CD1c-positive myeloid dendritic cell (primary cell): ENCODE measurements around the gene FICD.

Experiments used
- DNase-seq: peaks from one replicate; pipeline ENCODE4 v3.0.0-alpha.2; 2016; ENCODE audit errors: extremely low spot score

Gene FICD

DNA sequence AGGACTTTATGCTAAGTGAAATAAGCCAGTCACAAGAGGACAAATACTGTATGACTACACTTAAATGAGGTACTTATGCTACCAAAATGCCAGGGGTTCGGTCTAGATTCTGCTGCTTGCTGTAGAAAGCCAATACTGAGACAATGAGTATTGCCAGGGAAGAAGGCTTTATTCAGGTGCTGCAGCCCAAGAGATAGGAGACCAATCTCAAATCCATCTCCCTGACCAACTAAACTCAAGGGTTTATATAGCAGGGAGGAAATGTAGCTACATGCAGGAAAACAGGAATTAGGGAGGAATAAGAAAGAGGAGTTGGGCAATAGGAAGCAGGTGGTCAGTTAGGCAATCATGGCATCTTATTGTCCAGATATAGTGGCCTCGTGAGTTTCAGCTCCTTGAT lies 12.2 kb upstream of the FICD start:
- no peak for DNase-seq

DNA sequence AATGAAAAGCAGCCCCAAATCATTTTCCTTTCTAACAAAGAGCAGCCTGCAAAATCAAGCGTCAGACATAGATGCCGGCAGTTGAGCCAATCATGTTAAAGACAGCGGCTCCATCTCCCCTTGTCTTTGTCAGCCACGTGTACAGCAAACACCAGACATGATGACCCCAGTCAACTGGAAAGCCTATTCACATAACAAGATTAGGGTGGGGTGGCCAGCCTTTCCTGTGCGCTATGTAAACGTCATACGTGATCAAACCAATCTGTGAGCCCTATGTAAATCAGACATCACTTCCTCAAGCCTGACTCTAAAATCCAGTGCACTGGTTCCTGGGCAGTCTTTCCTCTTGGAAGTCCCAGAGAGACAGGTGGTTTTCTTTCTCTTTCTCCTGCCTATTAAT lies 9.9 kb upstream of the FICD start:
- no peak for DNase-seq

DNA sequence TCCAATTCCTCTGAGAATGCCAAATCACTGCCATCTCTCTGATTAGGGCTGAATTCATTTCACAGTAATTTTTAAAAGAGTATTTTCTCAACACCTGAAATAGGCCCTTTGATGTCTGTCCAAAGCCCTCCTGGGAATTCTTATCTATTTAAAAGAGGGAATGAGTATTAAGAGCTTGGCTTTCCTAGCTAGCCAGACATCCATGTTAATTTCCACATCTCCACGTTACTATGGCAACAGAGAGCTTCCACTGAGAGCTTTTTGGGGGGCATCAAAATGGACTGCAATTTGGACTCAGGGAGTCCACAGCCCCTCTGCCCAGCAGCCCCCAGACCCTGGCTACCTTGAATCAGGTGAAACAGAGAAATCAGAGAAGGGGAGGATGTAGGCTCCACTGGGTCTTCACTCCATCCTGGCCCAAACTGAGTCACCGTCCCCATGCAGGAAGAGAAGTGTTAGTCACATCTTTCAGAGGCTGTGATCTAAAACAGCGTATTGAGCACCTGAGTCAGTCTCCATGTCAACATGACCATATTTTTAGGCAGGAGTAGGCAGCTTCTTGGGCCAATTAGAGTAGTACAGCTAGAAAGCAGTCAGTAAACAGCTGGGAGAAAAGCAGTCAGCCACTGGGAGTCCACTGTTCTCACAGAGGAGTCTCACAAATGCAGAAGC lies 7.0 kb upstream of the FICD start:
- DNase-seq = no peak

DNA sequence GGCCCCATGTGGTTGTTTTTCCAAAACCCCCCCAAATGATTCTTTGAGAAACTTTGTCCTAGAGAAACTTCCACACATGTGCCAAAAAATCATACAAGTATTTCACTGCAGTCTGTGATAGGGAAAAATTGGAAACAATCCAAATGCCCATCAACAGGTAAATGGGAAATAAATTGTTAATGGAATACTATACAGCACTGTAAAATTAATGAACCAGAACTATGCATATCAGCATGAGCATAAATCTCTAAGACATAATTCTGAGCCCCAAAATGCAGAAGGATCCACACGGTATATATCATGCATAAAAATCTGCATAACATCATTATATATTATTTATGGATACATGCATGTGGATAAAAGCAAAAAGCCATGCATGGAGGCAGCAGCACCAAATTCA lies 5.3 kb upstream of the FICD start:
- no peak for DNase-seq

- DNase-seq = peak; percentile 10
Measured at GRCh38 chr12:108510836-108511235, 4.2 kb upstream of the FICD start.

- DNase-seq = peak; percentile 82
Measured at GRCh38 chr12:108511633-108512540, 3.2 kb upstream of the FICD start.

- no peak for DNase-seq
Measured at GRCh38 chr12:108514468-108514972, 557 bp upstream of the FICD start.

DNA sequence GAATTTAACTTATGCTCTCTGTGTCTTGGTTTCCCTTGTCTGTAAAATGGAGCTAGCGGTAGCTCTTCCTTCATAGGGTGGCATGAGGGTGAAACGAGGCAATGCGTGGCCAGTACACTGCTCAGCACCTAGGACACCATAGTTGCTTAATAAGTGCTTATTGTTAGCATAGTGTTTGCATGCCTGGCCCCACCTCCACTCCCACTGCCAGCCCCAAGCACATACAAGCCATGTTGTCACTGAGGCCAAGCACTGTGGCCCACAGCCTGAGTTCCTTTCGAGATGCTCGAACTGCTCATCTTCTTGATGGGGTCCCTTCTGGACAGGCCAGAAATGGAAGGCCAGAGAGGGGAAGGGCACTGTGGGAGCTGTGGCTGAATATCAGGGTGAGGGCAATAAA lies 839 bp downstream of the FICD start:
- no peak for DNase-seq

- no peak for DNase-seq
Measured at GRCh38 chr12:108516511-108517275, 1.6 kb downstream of the FICD start.

DNA sequence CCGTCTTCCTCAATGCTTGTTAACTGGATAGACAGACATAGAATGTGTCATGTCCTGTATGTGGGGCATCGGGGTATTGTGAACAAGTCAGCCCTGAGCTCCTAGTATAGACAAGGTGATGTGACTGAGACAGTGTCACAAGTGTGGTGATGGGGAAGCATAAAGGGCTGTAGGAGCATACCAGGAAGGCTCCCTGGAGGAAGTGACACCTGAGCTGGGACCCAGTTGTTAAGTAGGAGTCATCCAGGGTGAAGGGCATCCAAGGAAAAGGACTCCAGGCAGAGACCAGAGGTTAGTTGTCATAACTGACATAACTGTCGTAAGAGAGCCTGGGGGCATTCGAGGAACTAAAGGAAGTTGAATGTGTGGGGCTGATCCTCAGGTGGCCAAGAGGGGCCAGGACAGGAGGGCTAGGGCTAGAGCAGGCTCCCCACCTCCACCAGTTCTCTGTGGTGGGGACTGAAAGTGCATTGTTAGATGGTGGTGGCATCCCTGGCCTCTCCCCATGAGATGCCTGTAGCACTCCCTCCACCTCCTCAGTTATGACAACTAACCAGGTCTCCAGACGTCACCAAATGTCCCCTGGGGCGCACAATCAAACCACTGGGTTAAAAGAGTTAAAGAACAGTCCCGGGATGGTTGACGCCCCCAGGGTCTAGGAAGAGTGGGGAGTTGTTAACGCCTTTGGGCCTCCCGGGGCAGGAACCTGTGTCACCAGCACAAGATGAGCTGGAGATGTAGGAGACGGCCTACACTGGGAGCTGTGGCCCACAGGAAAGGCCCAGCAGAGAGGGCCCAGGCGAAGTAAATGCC lies 2.4 kb downstream of the FICD start:
- DNase-seq = no peak

GRCh38 chr12:108518101-108518715 lies 3.1 kb downstream of the FICD start:
- DNase-seq = no peak

DNA sequence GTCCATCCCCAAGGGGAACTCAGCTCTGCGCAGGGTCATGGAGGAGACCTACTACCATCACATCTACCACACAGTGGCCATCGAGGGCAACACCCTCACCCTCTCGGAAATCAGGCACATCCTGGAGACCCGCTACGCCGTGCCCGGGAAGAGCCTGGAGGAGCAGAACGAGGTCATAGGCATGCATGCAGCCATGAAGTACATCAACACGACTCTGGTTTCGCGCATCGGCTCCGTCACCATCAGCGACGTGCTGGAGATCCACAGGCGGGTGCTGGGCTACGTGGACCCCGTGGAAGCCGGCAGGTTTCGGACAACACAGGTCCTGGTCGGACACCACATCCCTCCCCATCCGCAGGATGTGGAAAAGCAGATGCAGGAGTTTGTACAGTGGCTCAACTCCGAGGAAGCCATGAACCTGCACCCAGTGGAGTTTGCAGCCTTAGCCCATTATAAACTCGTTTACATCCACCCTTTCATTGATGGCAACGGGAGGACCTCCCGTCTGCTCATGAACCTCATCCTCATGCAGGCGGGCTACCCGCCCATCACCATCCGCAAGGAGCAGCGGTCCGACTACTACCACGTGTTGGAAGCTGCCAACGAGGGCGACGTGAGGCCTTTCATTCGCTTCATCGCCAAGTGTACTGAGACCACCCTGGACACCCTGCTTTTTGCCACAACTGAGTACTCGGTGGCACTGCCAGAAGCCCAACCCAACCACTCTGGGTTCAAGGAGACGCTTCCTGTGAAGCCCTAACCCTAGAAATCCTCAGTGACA lies 3.8 kb downstream of the FICD start:
- DNase-seq = no peak

GRCh38 chr12:108519558-108519957 lies 4.5 kb downstream of the FICD start:
- DNase-seq = no peak

DNA sequence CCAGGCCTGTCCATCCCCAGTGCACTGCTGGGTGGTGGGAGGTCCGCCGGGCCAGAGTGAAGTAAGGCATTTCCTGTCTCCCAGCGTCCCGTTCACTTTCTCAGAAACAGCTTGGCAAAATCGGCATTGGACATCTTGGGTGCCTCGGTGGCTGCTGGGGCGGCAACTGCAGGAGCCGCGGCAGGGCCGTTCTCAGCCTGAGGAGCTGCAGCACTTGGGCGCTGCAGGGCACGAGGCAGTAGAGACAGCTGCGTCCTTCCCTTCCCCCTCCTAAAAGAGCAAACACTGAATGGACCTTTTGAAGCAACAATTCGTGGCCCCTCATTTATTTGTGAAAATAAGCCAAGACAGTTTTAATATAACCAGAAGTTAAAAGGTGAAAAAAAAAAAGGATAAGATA lies 8.3 kb downstream of the FICD start:
- no peak for DNase-seq

DNA sequence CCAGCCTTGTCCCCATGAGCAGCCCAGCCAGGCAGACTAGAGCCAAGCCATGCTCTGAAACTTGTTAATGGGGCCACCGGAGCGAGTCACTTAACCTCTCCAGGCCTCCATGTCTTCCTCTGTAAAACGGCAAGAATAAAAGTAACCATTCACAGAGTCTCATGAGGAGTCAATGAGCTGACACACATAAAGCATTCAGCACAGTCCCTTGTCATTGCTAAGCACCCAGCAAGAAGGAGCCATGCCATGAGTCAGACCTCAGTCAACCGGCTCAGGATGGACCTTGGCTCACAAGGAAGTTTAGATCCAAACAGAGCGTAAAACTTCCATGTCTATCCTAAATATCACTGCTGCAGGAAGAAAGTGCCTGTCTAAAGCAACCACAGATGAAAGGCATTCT lies 10.6 kb downstream of the FICD start:
- DNase-seq = no peak

- DNase-seq = no peak
Measured at GRCh38 chr12:108526482-108527165, 11.5 kb downstream of the FICD start.

DNA sequence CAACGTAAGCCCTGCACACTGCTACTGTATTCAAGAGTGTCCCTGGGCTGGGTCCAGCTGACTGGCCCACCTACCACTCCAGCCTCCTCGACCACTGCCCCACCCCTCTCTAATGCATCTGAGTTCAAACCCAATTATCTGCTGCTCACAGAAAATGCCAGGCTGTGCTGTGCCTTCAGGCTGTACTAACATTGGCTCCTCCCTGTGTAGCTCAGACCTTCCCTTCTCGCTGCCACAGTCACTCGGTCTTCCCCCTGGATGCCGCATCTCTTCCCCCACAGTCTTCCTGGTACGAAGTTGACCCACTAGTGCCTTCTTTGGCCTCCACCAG lies 12.1 kb downstream of the FICD start:
- DNase-seq = no peak

DNA sequence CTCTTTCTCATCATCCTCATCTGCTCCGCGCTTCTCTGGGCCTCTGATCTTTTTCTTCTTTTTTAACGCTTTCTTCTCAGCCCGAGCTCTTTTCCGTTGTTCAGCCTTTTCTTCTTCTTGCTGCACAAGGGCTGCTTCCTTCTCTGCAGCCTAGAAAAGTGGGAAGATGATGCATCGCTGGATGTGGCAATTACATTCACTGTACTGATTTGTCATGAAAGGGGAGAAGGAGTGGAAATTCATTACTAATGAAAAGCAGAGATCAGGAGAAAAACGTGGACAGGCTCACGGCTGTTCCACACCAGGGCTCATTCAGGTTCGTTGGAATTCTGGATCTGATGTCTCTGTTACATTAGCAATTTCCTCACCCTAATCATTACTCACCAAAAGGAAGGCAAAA lies 15.1 kb downstream of the FICD start:
- no peak for DNase-seq

DNA sequence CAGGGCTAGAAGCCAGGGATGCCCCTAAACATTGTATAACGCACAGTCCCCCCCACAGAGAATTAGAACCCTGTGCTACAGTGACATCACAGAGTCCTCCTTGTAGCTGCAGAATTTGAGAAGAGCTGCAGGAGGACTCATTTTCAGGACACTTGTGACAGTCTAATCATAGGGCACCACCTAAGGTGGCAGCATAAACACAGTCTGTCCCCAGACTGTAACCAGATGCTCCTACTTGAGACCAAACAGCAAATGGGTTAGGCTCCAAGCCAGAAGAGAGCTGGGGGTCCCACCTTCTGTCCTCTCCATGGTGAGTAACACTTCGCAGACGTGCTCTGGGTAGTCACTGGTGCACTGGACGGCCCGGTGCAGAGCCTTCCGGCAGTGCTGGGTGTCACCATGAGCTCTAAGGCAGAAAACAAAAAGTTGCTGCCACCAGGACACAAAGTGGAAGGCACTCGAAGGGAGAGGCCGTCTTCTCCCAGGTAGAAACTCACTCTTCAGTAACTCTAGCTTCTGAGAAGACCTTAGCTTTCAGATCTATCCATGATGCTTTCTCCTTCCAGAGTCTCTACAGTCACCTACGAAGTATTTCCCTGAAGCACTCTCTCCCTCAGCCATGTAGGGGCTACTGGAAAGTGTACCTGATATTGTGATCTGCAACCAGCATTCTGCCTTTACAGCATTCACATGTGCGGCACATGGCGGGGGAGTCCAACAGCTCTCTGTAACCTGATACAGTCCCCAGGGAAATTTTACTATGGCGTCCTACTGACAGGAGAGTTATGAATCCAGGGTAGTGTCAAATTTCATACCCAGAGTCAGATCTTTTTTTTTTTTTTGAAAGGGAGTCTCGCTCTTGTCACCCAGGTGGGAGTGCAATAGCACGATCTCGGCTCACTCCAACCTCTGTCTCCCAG lies 17.1 kb downstream of the FICD start:
- DNase-seq = no peak
